Ascending aorta (tissue), 2 donors: Measurements from ENCODE around the gene EMP2. TPM values are rescaled to one million over a fixed set of nuclear protein-coding genes. Genes with fewer than 3 reads are reported as not detected.

Experiments
- DNase-seq, 2 donors: peaks; one replicate each; pipeline ENCODE4 v3.0.0-alpha.2; 2019; ENCODE audit warnings: low spot score in 2 of 2
- H3K27ac ChIP-seq, 2 donors: fragments of 200-600 bp; sonication (generic); one replicate each; pipeline ENCODE4 v1.5.1; 2016 to 2017; ENCODE audit warnings: mild to moderate bottlenecking in 1 of 2
- H3K27me3 ChIP-seq: fragments of 200-600 bp; sonication (generic); one replicate; pipeline ENCODE4 v1.5.1; 2017
- H3K36me3 ChIP-seq, 2 donors: fragments of 200-600 bp; sonication (generic); one replicate each; pipeline ENCODE4 v1.5.1; 2016
- H3K4me1 ChIP-seq, 2 donors: fragments of 200-600 bp; sonication (generic); one replicate each; pipeline ENCODE4 v1.5.1; 2016 to 2017; ENCODE audit warnings: mild to moderate bottlenecking in 1 of 2
- H3K4me3 ChIP-seq, 2 donors: fragments of 200-600 bp; sonication (generic); one replicate each; pipeline ENCODE4 v1.5.1; 2016 to 2017; ENCODE audit warnings: mild to moderate bottlenecking in 1 of 2
- H3K9me3 ChIP-seq, 2 donors: fragments of 200-600 bp; sonication (generic); one replicate each; pipeline ENCODE4 v1.5.1; 2016
- CTCF ChIP-seq, 3 experiments: fragments of 200-600 bp in 2 of 3; fragments of 450-650 bp in 1 of 3; sonication (generic) in 2 of 3; IDR thresholded peaks; one replicate each; pipeline ENCODE4 v1.5.1; 2016 to 2019; ENCODE audit warnings: antibody characterized with exemption in 3 of 3, mild to moderate bottlenecking in 1 of 3, moderate library complexity in 1 of 3
- intact Hi-C: fragments of 100-400 bp; cut with DNase I; formaldehyde crosslinking; loops from one replicate; pipeline ENCODE4 v1.15.1; 2023
- total RNA-seq: library from RNA; depleted of rRNA; stranded (reverse); fragments of >200 nt; gene quantifications from one replicate; pipeline ENCODE4 v1.1.0, GENCODE V29; 2016

Gene EMP2
- total RNA-seq, 1 donor from 2014 or later, result 49.2 TPM

- Histone ChIP-seq H3K36me3 (peaks cover 0 to 15% of the 10 kb centered on the region in 2 donors), H3K4me3 (no peak overlapping the region), H3K27ac (no peak overlapping the region), H3K4me1 (peaks cover 4 to 17% of the 10 kb centered on the region in 2 donors), H3K9me3 (no peaks in the 10 kb centered on the region), H3K27me3 (no peaks in the 10 kb centered on the region)
- intact Hi-C loops, result loop anchor here (5.0 kb wide), 1 partner anchor 309 kb away; no protein-coding TSS in a partner anchor
- no peak for TF ChIP-seq CTCF (IDR thresholded peaks at IDR 0.05)
- DNase-seq, result no peak
These were observed 61.8 kb downstream of the EMP2 start for GRCh38 chr16:10518479-10519041.

- H3K4me1 ChIP-seq, result peaks cover 4 to 17% of the 10 kb centered on the region in 2 donors
- no peaks in the 10 kb centered on the region for H3K27me3 ChIP-seq
- intact Hi-C loops, result loop anchor here (5.0 kb wide), 1 partner anchor 309 kb away; no protein-coding TSS in a partner anchor
- no peak overlapping the region for H3K4me3 ChIP-seq
- no peak for TF ChIP-seq CTCF (IDR thresholded peaks at IDR 0.05)
- no peak overlapping the region for H3K27ac ChIP-seq
- H3K36me3 ChIP-seq, result peaks cover 0 to 8% of the 10 kb centered on the region in 2 donors
- no peaks in the 10 kb centered on the region for H3K9me3 ChIP-seq
- DNase-seq, result no peak
These were observed 62.5 kb downstream of the EMP2 start for GRCh38 chr16:10517868-10518267.

DNA sequence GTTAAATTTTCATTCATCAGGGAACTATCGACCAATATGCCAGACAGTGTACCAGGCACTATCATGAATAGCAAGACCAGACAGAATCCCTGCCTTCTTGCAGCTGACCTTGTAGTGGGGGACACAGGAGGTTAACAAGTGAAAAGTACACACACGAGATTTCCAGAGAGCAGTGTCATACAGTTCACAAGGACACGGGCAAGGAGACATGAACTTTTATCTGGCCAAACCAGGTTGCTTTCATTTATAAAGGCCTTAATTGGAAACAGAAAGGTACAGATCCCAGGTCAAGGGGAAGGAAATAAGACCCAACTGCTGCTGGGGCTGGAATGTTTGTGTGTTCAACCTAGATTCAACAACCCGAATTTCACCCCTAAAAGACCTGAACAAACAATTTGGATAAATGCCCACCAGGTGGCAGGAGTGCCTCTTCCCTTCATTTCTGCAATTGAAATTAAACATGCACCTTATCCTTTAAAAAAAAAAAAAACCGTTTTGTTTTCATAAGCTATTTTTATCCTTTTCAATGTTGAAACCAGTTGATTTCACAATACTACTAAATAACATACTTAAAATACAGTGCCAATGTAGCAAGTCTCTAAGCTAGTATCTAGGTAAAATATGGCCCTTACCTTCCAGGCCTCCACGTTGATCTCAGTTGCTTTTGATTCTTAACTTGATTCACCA is 65.9 kb downstream of the EMP2 start:
- peak overlapping the region; percentile 68 to 69 for H3K27ac ChIP-seq
- peak in 1 of 2 donors; percentile 84 for DNase-seq
- H3K4me3 ChIP-seq, result no peak overlapping the region
- no peaks in the 10 kb centered on the region for H3K27me3 ChIP-seq
- peak; percentile 43 to 70 (median 50) for TF ChIP-seq CTCF (IDR thresholded peaks at IDR 0.05)
- H3K4me1 ChIP-seq, result peaks cover 4 to 17% of the 10 kb centered on the region in 2 donors
- no peaks in the 10 kb centered on the region for H3K9me3 ChIP-seq
- intact Hi-C loops, result loop anchor here (1.0 to 5.0 kb wide), 4 partner anchors 66 to 404 kb away; partner anchors contain the start of gene EMP2
- H3K36me3 ChIP-seq, result no peaks in the 10 kb centered on the region

DNA sequence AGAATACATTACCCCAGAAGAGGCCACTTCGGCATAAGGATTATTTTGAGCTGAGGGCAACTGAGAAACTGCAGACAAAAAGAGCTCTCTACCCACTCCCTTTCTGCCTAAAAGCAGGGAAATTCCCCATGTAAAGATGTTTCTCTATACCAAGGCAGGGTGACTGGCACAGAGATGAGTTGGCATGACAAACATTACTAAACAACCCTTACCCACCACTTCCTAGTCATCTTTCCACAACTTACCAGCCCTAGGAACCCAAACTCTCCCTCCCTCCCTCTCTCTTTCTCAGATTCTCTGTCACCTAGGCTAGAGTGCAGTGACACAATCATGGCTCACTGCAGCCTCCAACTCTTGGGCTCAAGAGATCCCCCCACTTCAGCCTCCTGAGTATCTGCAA is 68.6 kb downstream of the EMP2 start:
- Histone ChIP-seq H3K27ac (no peak overlapping the region), H3K36me3 (peaks cover 0 to 8% of the 10 kb centered on the region in 2 donors), H3K9me3 (no peaks in the 10 kb centered on the region), H3K4me3 (no peak overlapping the region), H3K27me3 (no peaks in the 10 kb centered on the region), H3K4me1 (peaks cover 4 to 17% of the 10 kb centered on the region in 2 donors)
- intact Hi-C loops, result no loop called here
- no peak for TF ChIP-seq CTCF (IDR thresholded peaks at IDR 0.05)
- no peak for DNase-seq

- intact Hi-C loops, result no loop called here
- no peak for DNase-seq
- H3K27ac ChIP-seq, result no peak overlapping the region
- H3K27me3 ChIP-seq, result no peaks in the 10 kb centered on the region
- no peak for TF ChIP-seq CTCF (IDR thresholded peaks at IDR 0.05)
- H3K36me3 ChIP-seq, result peaks cover 0 to 8% of the 10 kb centered on the region in 2 donors
- H3K4me3 ChIP-seq, result no peak overlapping the region
- H3K9me3 ChIP-seq, result no peaks in the 10 kb centered on the region
- H3K4me1 ChIP-seq, result peaks cover 4 to 11% of the 10 kb centered on the region in 2 donors
These were observed 70.1 kb downstream of the EMP2 start for GRCh38 chr16:10510279-10510678.
